HCT116 (cell line): ENCODE data around the gene POU2F3.

Experiments
- CBX3 ChIP-seq: IDR thresholded peaks from 2 replicates; pipeline ENCODE4 v1.6.1; 2012; ENCODE audit warnings: low read depth
- TF ChIP-seq, protein P1 (sequence below), 3 experiments: fragments of 200-600 bp in 1 of 3; sonication (generic) in 1 of 3; IDR thresholded peaks in 2 of 3; conservative IDR thresholded peaks in 1 of 3; 2 replicates each; pipeline ENCODE4 v1.5.1; 2012 to 2017; ENCODE audit warnings: low read depth in 2 of 3, low read length in 2 of 3, antibody characterized with exemption in 1 of 3, borderline replicate concordance in 1 of 3, control low read depth in 1 of 3, mild to moderate bottlenecking in 1 of 3, mixed read lengths in 1 of 3, mixed run types in 1 of 3, moderate library complexity in 1 of 3; ENCODE audit not compliant: insufficient read depth in 1 of 3

DNA sequence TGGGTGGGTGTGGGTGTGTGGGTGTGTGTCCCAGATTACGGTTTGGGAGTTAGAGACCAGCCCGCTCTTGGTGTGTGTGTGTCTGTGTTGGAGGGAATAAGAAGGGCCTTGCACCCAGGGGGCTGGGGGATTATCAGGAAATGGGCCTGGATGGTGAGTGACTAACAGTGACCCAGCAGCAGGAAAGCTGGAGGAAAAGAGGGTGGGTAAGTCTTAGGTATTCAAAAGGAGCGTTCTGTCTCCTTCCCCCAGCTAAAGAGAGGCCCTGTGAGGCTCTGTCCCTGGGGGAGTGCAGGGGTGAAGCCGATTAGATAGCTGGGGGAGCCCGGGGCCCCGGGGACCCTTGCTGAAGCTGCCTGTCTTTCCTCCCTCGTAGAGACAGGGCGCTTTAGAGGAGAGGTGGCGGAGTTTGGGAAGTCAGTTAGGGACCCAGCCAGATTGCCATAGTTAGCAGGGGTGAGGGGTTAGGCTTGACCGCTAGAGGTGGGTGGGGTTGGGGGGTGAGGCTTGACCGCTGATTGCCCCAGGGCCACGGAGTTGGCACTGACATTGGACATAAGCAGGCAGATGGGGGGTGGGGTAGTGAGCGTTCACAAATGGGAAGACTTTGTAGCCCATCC, 27.6 kb upstream of the POU2F3 start:
- TF ChIP-seq, protein P1, sequence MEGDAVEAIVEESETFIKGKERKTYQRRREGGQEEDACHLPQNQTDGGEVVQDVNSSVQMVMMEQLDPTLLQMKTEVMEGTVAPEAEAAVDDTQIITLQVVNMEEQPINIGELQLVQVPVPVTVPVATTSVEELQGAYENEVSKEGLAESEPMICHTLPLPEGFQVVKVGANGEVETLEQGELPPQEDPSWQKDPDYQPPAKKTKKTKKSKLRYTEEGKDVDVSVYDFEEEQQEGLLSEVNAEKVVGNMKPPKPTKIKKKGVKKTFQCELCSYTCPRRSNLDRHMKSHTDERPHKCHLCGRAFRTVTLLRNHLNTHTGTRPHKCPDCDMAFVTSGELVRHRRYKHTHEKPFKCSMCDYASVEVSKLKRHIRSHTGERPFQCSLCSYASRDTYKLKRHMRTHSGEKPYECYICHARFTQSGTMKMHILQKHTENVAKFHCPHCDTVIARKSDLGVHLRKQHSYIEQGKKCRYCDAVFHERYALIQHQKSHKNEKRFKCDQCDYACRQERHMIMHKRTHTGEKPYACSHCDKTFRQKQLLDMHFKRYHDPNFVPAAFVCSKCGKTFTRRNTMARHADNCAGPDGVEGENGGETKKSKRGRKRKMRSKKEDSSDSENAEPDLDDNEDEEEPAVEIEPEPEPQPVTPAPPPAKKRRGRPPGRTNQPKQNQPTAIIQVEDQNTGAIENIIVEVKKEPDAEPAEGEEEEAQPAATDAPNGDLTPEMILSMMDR (IDR thresholded peaks at IDR 0.05 in 2 of 3, conservative IDR thresholded peaks at IDR 0.05 in 1 of 3; ENCODE audit: borderline replicate concordance in 1 of 3, insufficient read depth in 1 of 3, low read depth in 2 of 3, low read length in 2 of 3) = no peak
- no peak for TF ChIP-seq CBX3
